Panc1 (cell line): ENCODE measurements around the gene ELOVL2. TPM values are rescaled to one million over a fixed set of nuclear protein-coding genes. Genes with fewer than 3 reads are reported as not detected.
A peak's percentile ranks its signal among the peaks of the same experiment; 100 is the strongest.

Experiments
- ATAC-seq: fragments of 200-7000 bp; cut with Tn5 transposase; 2 replicates; pipeline ENCODE4 v1.9.1; 2020; ENCODE audit warnings: mild to moderate bottlenecking, moderate library complexity
- BruUV-seq: library from RNA; stranded (reverse); fragments of 400-500 nt; replicated peaks from 2 replicates; lab custom pipeline; 2021; lab: Mats Ljungman, UMichigan
- CTCF ChIA-PET: fragments of 300-600 bp; sonication (Branson Sonifier 250); formaldehyde crosslinking; loops from one replicate; lab custom pipeline; 2022; ENCODE audit warnings: antibody characterized with exemption; lab: Charles Lee
- POLR2A ChIA-PET: fragments of 300-600 bp; sonication (Branson Sonifier 250); formaldehyde crosslinking; loops from one replicate; lab custom pipeline; 2022; ENCODE audit warnings: antibody characterized with exemption; lab: Charles Lee
- DNase-seq: peaks from one replicate; pipeline ENCODE4 v3.0.0-alpha.2; 2010; ENCODE audit warnings: low read depth, low spot score
- H3K27ac ChIP-seq: 2 replicates; pipeline ENCODE4 v1.5.1; 2011; ENCODE audit warnings: mild to moderate bottlenecking, low read length, inconsistent platforms
- H3K27me3 ChIP-seq: fragments of 200-500 bp; sonication (Bioruptor generic); 2 replicates; pipeline ENCODE4 v1.6.0; 2014; ENCODE audit warnings: low read length, inconsistent platforms; ENCODE audit not compliant: control insufficient read depth, insufficient read depth
- H3K36me3 ChIP-seq: fragments of 200-500 bp; sonication (Bioruptor generic); 2 replicates; pipeline ENCODE4 v1.5.1; 2014; ENCODE audit warnings: inconsistent platforms, mild to moderate bottlenecking, low read length, moderate library complexity; ENCODE audit not compliant: control insufficient read depth, insufficient read depth
- H3K4me1 ChIP-seq: 2 replicates; pipeline ENCODE4 v1.5.1; 2011; ENCODE audit warnings: inconsistent platforms, mild to moderate bottlenecking, low read length, moderate library complexity; ENCODE audit not compliant: control insufficient read depth, insufficient read depth
- H3K4me3 ChIP-seq, 2 experiments: 2 replicates each; pipeline ENCODE4 v1.5.1; 2011 to 2012; ENCODE audit warnings: low read depth in 2 of 2, low read length in 2 of 2, mild to moderate bottlenecking in 2 of 2, inconsistent platforms in 1 of 2, moderate library complexity in 1 of 2
- H3K9me3 ChIP-seq: fragments of 200-500 bp; sonication (Bioruptor generic); 2 replicates; pipeline ENCODE4 v1.5.1; 2014; ENCODE audit warnings: low read depth, mild to moderate bottlenecking, inconsistent platforms, low read length, moderate library complexity; ENCODE audit not compliant: control insufficient read depth, insufficient read depth
- CTCF ChIP-seq: fragments of 450-650 bp; IDR thresholded peaks from 2 replicates; pipeline ENCODE4 v1.5.1; 2017; ENCODE audit warnings: mild to moderate bottlenecking
- POLR2AphosphoS5 ChIP-seq: IDR thresholded peaks from 2 replicates; pipeline ENCODE4 v1.6.1; 2012; ENCODE audit warnings: mild to moderate bottlenecking, low read depth, low read length, moderate library complexity
- REST ChIP-seq, 2 experiments: IDR thresholded peaks; 2 replicates each; pipeline ENCODE4 v1.6.1; 2011 to 2012; ENCODE audit warnings: low read depth in 2 of 2, control low read depth in 1 of 2, low read length in 1 of 2, mild to moderate bottlenecking in 1 of 2, moderate library complexity in 1 of 2; ENCODE audit not compliant: insufficient read depth in 1 of 2
- SIN3A ChIP-seq: IDR thresholded peaks from 2 replicates; pipeline ENCODE4 v1.6.1; 2012; ENCODE audit warnings: low read depth, mild to moderate bottlenecking, low read length, moderate library complexity, borderline replicate concordance; ENCODE audit not compliant: insufficient read depth
- TCF7L2 ChIP-seq: IDR thresholded peaks from 2 replicates; pipeline ENCODE4 v1.6.1; 2011; ENCODE audit warnings: mild to moderate bottlenecking, low read depth, low read length, inconsistent platforms
- in situ Hi-C: cut with HindIII; loops from 2 replicates; pipeline ENCODE4 v1.10.0; 2016; ENCODE audit warnings: low sequenced_read_pairs, low pct_unique_long_range_greater_than_20kb
- intact Hi-C: fragments of 100-400 bp; cut with micrococcal nuclease; formaldehyde crosslinking; loops from one replicate; pipeline ENCODE4 v1.10.0; 2022; ENCODE audit not compliant: unreplicated experiment
- total RNA-seq: library from RNA; stranded (reverse); gene quantifications from one replicate; pipeline ENCODE4 v1.2.1, GENCODE V29; 2021; ENCODE audit not compliant: unreplicated experiment

The ELOVL2 gene
- total RNA-seq, 1 experiment from 2014 or later, result 27.8 TPM

DNA sequence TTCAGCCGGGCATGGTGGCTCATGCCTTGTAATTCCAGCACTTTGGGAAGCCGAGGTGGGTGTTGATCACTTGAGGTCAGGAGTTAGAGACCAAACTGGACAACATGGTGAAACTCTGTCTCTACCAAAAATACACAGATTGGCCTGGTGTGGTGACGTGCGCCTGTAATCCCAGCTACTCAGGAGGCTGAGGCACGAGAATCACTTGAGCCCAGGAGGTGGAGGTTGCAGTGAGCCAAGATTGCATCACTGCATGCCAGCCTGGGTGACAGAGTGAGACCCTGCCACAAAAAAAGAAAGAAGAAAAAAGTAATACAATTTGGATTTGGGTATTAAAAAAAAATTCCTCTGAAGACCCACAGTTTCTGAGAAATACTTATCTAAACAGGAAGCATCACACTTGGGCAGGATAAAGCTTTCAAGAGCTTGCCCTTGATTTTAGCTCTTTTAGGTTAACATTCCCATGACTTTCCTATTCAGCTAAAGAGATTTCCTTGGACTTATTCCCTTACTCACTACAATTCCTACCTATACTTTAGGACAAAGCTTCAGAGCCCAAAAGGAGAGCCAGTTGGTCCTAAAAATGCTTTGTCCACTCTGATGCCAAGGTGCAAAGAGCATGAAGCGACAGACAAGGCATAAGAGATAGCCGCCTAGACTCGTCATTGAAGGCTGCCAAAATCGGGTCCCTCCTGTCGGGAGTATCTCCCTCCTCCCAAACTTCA, 1.9 kb downstream of the ELOVL2 start:
- BruUV-seq, result no TSS peak
- Histone ChIP-seq H3K4me3 (peak overlapping the region; percentile 56 to 75), H3K9me3 (no peaks in the 10 kb centered on the region), H3K36me3 (no peaks in the 10 kb centered on the region), H3K27ac (peak overlapping the region; percentile 81), H3K27me3 (no peaks in the 10 kb centered on the region), H3K4me1 (peaks cover 40% of the 10 kb centered on the region)
- ChIA-PET CTCF (interaction anchor here (0.6 kb wide), 1 partner anchor 103 kb away, joined by 3 read pairs; no protein-coding TSS in a partner anchor), POLR2A (no interaction called here)
- TF ChIP-seq TCF7L2 (no peak), POLR2AphosphoS5 (no peak), SIN3A (no peak), REST (IDR thresholded peaks at IDR 0.05; ENCODE audit: insufficient read depth in 1 of 2, low read depth in 2 of 2, low read length in 1 of 2) (no peak), CTCF (no peak)
- ATAC-seq (no peak), DNase-seq (no peak)
- intact Hi-C loops, result loop anchor here (5.0 kb wide), 2 partner anchors 35 to 90 kb away; no protein-coding TSS in a partner anchor
- in situ Hi-C loops, result no loop called here

DNA sequence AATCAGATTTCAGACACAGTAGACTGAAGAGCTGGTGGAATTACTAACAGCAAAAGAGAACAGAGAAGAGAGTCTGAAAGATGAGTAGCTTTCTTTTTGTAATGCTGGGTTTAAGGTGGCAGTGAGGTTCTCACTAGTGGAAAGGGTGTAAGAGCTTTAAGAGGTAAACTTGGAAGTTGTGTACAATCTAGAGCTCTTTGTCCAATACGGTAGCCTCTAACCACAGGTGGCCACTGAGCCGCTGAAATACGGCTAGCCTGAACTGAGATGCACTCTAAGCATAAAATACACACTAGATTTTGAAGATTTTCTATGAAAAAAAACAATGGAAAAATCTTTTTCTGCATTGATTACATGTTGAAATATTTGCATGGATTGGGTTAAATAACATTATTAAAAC, 4.0 kb downstream of the ELOVL2 start:
- TF ChIP-seq TCF7L2 (no peak), REST (IDR thresholded peaks at IDR 0.05; ENCODE audit: insufficient read depth in 1 of 2, low read depth in 2 of 2, low read length in 1 of 2) (no peak), SIN3A (no peak), POLR2AphosphoS5 (no peak), CTCF (no peak)
- intact Hi-C loops (loop anchor here (5.0 kb wide), 2 partner anchors 33 to 88 kb away; no protein-coding TSS in a partner anchor), in situ Hi-C loops (no loop called here)
- Histone ChIP-seq H3K36me3 (no peaks in the 10 kb centered on the region), H3K27me3 (no peaks in the 10 kb centered on the region), H3K27ac (peak overlapping the region; percentile 70), H3K4me1 (peaks cover 45% of the 10 kb centered on the region), H3K4me3 (peak overlapping the region; percentile 15 to 34; a peak in 3 of 4 replicates), H3K9me3 (no peaks in the 10 kb centered on the region)
- no TSS peak for BruUV-seq
- CTCF ChIA-PET, result interaction anchor here (0.8 to 1.2 kb wide), 2 partner anchors 88 to 562 kb away, joined by 3 to 4 read pairs; no protein-coding TSS in a partner anchor
- ATAC-seq, result no peak
- POLR2A ChIA-PET, result interaction anchor here (0.5 to 2.3 kb wide), 2 partner anchors 13 to 46 kb away, joined by 8 read pairs; no protein-coding TSS in a partner anchor
- DNase-seq, result no peak
